Measurements from ENCODE around the gene USP3. TPM values are rescaled to one million over a fixed set of nuclear protein-coding genes. Genes with fewer than 3 reads are reported as not detected.

USP3 gene
- total and polyA plus RNA-seq, 2 donors (not counting 3 experiments of a cell fraction or from before 2014, with no cell fraction given), result 18.8 to 52.4 TPM

DNA sequence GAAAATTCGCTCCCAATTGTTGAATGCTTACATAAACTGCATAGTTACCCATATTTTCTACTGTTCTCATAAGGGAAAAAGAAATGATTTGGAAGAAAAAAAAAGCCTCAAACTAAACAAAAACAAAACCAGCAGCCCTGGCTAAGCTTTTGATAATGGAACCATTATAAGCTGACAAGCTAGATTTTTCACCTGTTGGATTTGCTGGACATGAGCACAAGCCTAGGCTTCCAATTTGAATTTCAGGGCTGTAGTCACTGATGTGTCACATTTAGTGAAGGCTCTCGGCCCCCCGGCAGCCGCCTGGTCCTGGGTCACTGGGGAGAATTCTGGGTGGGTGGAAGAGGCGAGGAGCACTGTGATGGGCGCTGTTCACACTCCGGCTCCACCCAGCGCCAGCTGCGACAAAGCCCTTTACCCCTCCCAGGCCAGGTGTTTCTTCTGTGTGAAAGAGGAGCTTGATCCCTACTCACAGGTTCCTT lies 97.4 kb downstream of the USP3 start:
- Histone ChIP-seq H2AFZ (ENCODE audit: low read depth, low read length) (no peak overlapping the region), H4K20me1 (replicated peaks; ENCODE audit: control insufficient read depth, extremely low read depth, insufficient read depth, low read length) (no peaks in the 10 kb centered on the region), H3K27me3 (ENCODE audit: control insufficient read depth in 2 of 2, insufficient read depth in 2 of 2, low read length in 2 of 2) (no peaks in the 10 kb centered on the region), H3K79me2 (ENCODE audit: control insufficient read depth, insufficient read depth, low read length) (no peaks in the 10 kb centered on the region), H3K9me3 (replicated peaks; ENCODE audit: control insufficient read depth, insufficient read depth, low read length) (no peaks in the 10 kb centered on the region), H3K4me3 (replicated peaks in 1 of 3; ENCODE audit: insufficient read depth in 1 of 3, low read depth in 1 of 3, low read length in 3 of 3) (peak overlapping the region; percentile 56 to 82 (median 71)), H3K4me2 (ENCODE audit: insufficient read depth, low read length) (peak overlapping the region; percentile 90), H3K36me3 (ENCODE audit: control insufficient read depth in 2 of 2, extremely low read depth in 1 of 2, insufficient read depth in 2 of 2, low read length in 2 of 2) (no peaks in the 10 kb centered on the region), H3K27ac (ENCODE audit: insufficient read depth, low read depth, low read length) (no peak overlapping the region), H3K9ac (replicated peaks; ENCODE audit: extremely low read depth, insufficient read depth, low read length) (peak overlapping the region; percentile 72), H3K4me1 (ENCODE audit: control insufficient read depth, extremely low read depth, insufficient read depth, low read length) (peaks cover 17% of the 10 kb centered on the region), H3K9me1 (replicated peaks; ENCODE audit: control insufficient read depth, extremely low read depth, insufficient read depth, low read length) (no peaks in the 10 kb centered on the region)
- no TSS peak for BruUV-seq (replicated peaks)
- POLR2A ChIA-PET, result interaction anchor here (0.6 kb wide), 1 partner anchor 202 kb away, joined by 3 read pairs; no protein-coding TSS in a partner anchor
- FAIRE-seq (peak; percentile 62), DNase-seq (ENCODE audit: low read depth, low spot score) (no peak)
- TF ChIP-seq, protein P1, sequence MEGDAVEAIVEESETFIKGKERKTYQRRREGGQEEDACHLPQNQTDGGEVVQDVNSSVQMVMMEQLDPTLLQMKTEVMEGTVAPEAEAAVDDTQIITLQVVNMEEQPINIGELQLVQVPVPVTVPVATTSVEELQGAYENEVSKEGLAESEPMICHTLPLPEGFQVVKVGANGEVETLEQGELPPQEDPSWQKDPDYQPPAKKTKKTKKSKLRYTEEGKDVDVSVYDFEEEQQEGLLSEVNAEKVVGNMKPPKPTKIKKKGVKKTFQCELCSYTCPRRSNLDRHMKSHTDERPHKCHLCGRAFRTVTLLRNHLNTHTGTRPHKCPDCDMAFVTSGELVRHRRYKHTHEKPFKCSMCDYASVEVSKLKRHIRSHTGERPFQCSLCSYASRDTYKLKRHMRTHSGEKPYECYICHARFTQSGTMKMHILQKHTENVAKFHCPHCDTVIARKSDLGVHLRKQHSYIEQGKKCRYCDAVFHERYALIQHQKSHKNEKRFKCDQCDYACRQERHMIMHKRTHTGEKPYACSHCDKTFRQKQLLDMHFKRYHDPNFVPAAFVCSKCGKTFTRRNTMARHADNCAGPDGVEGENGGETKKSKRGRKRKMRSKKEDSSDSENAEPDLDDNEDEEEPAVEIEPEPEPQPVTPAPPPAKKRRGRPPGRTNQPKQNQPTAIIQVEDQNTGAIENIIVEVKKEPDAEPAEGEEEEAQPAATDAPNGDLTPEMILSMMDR (IDR thresholded peaks at IDR 0.05; ENCODE audit: extremely low read depth in 1 of 2, insufficient read depth in 1 of 2, low read depth in 1 of 2, low read length in 2 of 2), result no peak
- dilution Hi-C loops (cut with MboI; ENCODE audit: extremely low pct_ligation_motif_present, low sequenced_read_pairs), result no loop called here
- intact Hi-C loops (cut with micrococcal nuclease), result no loop called here
- CTCF ChIA-PET, result interaction anchor here (1.4 to 9.4 kb wide), 4 partner anchors 9 to 135 kb away, joined by 3 to 78 read pairs (median 15); partner anchors contain the start of gene USP3

DNA sequence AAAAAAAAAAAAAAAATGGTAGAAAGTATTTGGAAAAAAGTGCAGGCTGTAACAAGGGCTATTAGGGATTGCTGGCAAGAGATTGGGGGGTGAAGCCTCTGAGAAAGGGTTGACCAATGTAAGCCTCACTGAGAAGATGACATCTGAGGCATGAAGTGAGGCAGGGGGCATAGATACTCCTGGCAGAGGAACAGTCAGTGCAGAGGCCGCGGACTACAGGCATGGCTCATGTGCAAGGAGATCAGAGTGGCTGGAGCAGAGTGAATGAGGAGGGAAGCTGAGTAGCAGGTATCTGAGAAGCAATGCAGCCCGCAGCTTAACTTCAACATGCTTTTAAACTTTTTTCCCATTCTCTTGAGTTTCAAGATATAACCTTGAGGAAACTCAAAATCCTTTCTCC lies 98.2 kb downstream of the USP3 start:
- TF ChIP-seq MYC (IDR thresholded peaks at IDR 0.05; ENCODE audit: low read depth, low read length) (no peak), GATA2 (IDR thresholded peaks at IDR 0.05; ENCODE audit: insufficient read depth, insufficient read length, low read depth, low read length) (no peak), FOS (IDR thresholded peaks at IDR 0.05; ENCODE audit: borderline replicate concordance, insufficient read depth, low read length) (no peak), JUN (IDR thresholded peaks at IDR 0.05; ENCODE audit: borderline replicate concordance, insufficient read depth, insufficient read length, low read depth) (no peak), EZH2 (IDR thresholded peaks at IDR 0.05; ENCODE audit: borderline replicate concordance, low read depth, low read length, severe bottlenecking) (no peak), POLR2A (IDR thresholded peaks at IDR 0.05; ENCODE audit: low read depth, low read length) (no peak), POLR2AphosphoS5 (IDR thresholded peaks at IDR 0.05; ENCODE audit: insufficient read depth, low read depth, low read length) (no peak)
- TF ChIP-seq, protein P2, sequence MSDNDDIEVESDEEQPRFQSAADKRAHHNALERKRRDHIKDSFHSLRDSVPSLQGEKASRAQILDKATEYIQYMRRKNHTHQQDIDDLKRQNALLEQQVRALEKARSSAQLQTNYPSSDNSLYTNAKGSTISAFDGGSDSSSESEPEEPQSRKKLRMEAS (IDR thresholded peaks at IDR 0.05; ENCODE audit: insufficient read depth, insufficient read length), result no peak
- TF ChIP-seq, protein P1 (IDR thresholded peaks at IDR 0.05; ENCODE audit: extremely low read depth in 1 of 2, insufficient read depth in 1 of 2, low read depth in 1 of 2, low read length in 2 of 2), result no peak
- dilution Hi-C loops (cut with MboI; ENCODE audit: extremely low pct_ligation_motif_present, low sequenced_read_pairs) (no loop called here), intact Hi-C loops (cut with micrococcal nuclease) (no loop called here)
- Histone ChIP-seq H3K27ac (ENCODE audit: insufficient read depth, low read depth, low read length) (no peak overlapping the region), H3K9me3 (replicated peaks; ENCODE audit: control insufficient read depth, insufficient read depth, low read length) (no peaks in the 10 kb centered on the region), H3K27me3 (ENCODE audit: control insufficient read depth in 2 of 2, insufficient read depth in 2 of 2, low read length in 2 of 2) (no peaks in the 10 kb centered on the region), H3K4me1 (ENCODE audit: control insufficient read depth, extremely low read depth, insufficient read depth, low read length) (peaks cover 17% of the 10 kb centered on the region), H3K79me2 (ENCODE audit: control insufficient read depth, insufficient read depth, low read length) (no peaks in the 10 kb centered on the region), H3K9me1 (replicated peaks; ENCODE audit: control insufficient read depth, extremely low read depth, insufficient read depth, low read length) (no peaks in the 10 kb centered on the region), H3K9ac (replicated peaks; ENCODE audit: extremely low read depth, insufficient read depth, low read length) (no peak overlapping the region), H2AFZ (ENCODE audit: low read depth, low read length) (no peak overlapping the region), H3K36me3 (ENCODE audit: control insufficient read depth in 2 of 2, extremely low read depth in 1 of 2, insufficient read depth in 2 of 2, low read length in 2 of 2) (peaks cover 0 to under 1% of the 10 kb centered on the region in 2 experiments), H3K4me2 (ENCODE audit: insufficient read depth, low read length) (no peak overlapping the region), H4K20me1 (replicated peaks; ENCODE audit: control insufficient read depth, extremely low read depth, insufficient read depth, low read length) (no peaks in the 10 kb centered on the region), H3K4me3 (replicated peaks in 1 of 3; ENCODE audit: insufficient read depth in 1 of 3, low read depth in 1 of 3, low read length in 3 of 3) (no peak overlapping the region)
- FAIRE-seq, result no peak
- no peak for DNase-seq (ENCODE audit: low read depth, low spot score)
- ChIA-PET CTCF (interaction anchor here (2.0 to 9.4 kb wide), 3 partner anchors 8 to 136 kb away, joined by 6 to 78 read pairs (median 26); no protein-coding TSS in a partner anchor), POLR2A (no interaction called here)
- no TSS peak for BruUV-seq (replicated peaks)

All from endothelial cell of umbilical vein (primary cell).